ENCODE data around the gene ODAD3. TPM values are rescaled to one million over a fixed set of nuclear protein-coding genes. Genes with fewer than 3 reads are reported as not detected.

Gene ODAD3
- total and polyA plus RNA-seq, 2 of the 13 experiments (the other 11 are each of a cell fraction or from before 2014, with no cell fraction given) = 0.04 to 0.08 TPM

DNA sequence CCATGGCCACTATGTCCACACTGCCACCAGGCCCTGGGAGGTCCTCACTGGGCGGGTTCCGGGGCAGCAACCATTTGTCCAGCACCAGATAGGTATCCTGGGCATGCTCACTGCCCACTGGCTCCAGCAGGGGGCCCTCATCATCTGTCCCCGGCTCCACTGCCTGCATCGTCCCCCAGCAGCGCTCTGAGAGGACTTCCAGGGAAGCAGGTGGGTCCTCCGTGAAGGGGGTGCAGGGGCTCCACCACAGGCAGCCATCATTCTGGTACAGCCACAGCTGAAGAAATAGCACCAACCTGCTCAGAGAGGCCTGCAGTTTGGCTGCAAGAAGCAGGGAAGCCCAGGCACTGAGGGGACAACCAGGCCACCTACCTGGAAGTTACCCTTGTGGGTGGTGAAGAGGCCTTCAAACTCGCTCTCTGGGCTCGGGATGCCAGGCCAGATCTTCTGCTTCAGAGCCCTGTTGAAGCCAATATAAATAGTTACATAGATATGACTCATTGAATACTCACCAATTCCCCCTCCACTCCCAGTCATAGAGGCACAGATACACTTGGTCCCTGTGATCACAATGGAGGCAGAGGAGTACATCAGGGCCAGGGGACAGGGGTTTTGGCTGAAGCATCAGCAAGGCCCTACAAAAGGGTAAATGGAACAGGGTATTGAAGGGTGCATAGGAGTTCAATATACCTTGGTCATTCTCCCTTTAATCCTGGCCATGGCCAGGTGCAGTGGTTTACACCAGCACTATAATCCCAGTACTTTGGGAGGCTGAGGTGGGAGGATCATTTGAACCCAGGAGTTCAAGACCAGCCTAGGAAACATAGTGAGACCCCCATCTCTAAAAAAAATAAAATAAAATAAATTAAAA lies 56.4 kb downstream of the ODAD3 start (continued):
- TF ChIP-seq, protein P1, sequence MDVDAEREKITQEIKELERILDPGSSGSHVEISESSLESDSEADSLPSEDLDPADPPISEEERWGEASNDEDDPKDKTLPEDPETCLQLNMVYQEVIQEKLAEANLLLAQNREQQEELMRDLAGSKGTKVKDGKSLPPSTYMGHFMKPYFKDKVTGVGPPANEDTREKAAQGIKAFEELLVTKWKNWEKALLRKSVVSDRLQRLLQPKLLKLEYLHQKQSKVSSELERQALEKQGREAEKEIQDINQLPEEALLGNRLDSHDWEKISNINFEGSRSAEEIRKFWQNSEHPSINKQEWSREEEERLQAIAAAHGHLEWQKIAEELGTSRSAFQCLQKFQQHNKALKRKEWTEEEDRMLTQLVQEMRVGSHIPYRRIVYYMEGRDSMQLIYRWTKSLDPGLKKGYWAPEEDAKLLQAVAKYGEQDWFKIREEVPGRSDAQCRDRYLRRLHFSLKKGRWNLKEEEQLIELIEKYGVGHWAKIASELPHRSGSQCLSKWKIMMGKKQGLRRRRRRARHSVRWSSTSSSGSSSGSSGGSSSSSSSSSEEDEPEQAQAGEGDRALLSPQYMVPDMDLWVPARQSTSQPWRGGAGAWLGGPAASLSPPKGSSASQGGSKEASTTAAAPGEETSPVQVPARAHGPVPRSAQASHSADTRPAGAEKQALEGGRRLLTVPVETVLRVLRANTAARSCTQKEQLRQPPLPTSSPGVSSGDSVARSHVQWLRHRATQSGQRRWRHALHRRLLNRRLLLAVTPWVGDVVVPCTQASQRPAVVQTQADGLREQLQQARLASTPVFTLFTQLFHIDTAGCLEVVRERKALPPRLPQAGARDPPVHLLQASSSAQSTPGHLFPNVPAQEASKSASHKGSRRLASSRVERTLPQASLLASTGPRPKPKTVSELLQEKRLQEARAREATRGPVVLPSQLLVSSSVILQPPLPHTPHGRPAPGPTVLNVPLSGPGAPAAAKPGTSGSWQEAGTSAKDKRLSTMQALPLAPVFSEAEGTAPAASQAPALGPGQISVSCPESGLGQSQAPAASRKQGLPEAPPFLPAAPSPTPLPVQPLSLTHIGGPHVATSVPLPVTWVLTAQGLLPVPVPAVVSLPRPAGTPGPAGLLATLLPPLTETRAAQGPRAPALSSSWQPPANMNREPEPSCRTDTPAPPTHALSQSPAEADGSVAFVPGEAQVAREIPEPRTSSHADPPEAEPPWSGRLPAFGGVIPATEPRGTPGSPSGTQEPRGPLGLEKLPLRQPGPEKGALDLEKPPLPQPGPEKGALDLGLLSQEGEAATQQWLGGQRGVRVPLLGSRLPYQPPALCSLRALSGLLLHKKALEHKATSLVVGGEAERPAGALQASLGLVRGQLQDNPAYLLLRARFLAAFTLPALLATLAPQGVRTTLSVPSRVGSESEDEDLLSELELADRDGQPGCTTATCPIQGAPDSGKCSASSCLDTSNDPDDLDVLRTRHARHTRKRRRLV (CRISPR knock-in tag; IDR thresholded peaks at IDR 0.05) = no peak
- TF ChIP-seq, protein P2, sequence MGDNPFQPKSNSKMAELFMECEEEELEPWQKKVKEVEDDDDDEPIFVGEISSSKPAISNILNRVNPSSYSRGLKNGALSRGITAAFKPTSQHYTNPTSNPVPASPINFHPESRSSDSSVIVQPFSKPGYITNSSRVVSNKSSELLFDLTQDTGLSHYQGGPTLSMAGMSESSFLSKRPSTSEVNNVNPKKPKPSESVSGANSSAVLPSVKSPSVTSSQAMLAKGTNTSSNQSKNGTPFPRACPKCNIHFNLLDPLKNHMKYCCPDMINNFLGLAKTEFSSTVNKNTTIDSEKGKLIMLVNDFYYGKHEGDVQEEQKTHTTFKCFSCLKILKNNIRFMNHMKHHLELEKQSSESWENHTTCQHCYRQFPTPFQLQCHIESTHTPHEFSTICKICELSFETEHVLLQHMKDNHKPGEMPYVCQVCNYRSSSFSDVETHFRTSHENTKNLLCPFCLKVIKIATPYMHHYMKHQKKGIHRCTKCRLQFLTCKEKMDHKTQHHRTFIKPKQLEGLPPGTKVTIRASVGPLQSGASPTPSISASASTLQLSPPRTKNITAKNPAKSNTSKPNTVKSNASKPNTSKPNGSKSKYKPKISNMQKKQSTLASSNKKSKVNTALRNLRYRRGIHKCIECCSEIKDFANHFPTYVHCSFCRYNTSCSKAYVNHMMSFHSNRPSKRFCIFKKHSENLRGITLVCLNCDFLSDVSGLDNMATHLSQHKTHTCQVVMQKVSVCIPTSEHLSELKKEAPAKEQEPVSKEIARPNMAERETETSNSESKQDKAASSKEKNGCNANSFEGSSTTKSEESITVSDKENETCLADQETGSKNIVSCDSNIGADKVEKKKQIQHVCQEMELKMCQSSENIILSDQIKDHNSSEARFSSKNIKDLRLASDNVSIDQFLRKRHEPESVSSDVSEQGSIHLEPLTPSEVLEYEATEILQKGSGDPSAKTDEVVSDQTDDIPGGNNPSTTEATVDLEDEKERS (CRISPR knock-in tag; IDR thresholded peaks at IDR 0.05) = no peak
- TF ChIP-seq, protein P3, sequence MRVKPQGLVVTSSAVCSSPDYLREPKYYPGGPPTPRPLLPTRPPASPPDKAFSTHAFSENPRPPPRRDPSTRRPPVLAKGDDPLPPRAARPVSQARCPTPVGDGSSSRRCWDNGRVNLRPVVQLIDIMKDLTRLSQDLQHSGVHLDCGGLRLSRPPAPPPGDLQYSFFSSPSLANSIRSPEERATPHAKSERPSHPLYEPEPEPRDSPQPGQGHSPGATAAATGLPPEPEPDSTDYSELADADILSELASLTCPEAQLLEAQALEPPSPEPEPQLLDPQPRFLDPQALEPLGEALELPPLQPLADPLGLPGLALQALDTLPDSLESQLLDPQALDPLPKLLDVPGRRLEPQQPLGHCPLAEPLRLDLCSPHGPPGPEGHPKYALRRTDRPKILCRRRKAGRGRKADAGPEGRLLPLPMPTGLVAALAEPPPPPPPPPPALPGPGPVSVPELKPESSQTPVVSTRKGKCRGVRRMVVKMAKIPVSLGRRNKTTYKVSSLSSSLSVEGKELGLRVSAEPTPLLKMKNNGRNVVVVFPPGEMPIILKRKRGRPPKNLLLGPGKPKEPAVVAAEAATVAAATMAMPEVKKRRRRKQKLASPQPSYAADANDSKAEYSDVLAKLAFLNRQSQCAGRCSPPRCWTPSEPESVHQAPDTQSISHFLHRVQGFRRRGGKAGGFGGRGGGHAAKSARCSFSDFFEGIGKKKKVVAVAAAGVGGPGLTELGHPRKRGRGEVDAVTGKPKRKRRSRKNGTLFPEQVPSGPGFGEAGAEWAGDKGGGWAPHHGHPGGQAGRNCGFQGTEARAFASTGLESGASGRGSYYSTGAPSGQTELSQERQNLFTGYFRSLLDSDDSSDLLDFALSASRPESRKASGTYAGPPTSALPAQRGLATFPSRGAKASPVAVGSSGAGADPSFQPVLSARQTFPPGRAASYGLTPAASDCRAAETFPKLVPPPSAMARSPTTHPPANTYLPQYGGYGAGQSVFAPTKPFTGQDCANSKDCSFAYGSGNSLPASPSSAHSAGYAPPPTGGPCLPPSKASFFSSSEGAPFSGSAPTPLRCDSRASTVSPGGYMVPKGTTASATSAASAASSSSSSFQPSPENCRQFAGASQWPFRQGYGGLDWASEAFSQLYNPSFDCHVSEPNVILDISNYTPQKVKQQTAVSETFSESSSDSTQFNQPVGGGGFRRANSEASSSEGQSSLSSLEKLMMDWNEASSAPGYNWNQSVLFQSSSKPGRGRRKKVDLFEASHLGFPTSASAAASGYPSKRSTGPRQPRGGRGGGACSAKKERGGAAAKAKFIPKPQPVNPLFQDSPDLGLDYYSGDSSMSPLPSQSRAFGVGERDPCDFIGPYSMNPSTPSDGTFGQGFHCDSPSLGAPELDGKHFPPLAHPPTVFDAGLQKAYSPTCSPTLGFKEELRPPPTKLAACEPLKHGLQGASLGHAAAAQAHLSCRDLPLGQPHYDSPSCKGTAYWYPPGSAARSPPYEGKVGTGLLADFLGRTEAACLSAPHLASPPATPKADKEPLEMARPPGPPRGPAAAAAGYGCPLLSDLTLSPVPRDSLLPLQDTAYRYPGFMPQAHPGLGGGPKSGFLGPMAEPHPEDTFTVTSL (CRISPR knock-in tag; IDR thresholded peaks at IDR 0.05; ENCODE audit: borderline replicate concordance) = no peak
- TF ChIP-seq HIVEP1 (CRISPR knock-in tag; IDR thresholded peaks at IDR 0.05) = no peak
- TF ChIP-seq GATA4 (IDR thresholded peaks at IDR 0.05; ENCODE audit: borderline replicate concordance, low read depth) = no peak
